Neural progenitor cell (in vitro differentiated cells): ENCODE results near the gene NUFIP1. TPM values are rescaled to one million over a fixed set of nuclear protein-coding genes. Genes with fewer than 3 reads are reported as not detected.

Experiments used
- DNase-seq: peaks from one replicate; pipeline ENCODE4 v3.0.0-alpha.2; 2016; ENCODE audit warnings: low spot score
- H2AFZ ChIP-seq: fragments of 200-600 bp; sonication (generic); replicated peaks from 2 replicates; pipeline ENCODE4 v1.6.1; 2016; ENCODE audit warnings: antibody characterized with exemption
- H3F3A ChIP-seq: fragments of 200-600 bp; sonication (generic); 2 replicates; pipeline ENCODE4 v1.6.1; 2016; ENCODE audit warnings: antibody characterized with exemption, low read depth
- H3K27ac ChIP-seq: fragments of 200-600 bp; sonication (generic); 2 replicates; pipeline ENCODE4 v1.5.1; 2016; ENCODE audit warnings: mild to moderate bottlenecking
- H3K27me3 ChIP-seq: fragments of 200-600 bp; sonication (generic); 2 replicates; pipeline ENCODE4 v1.6.1; 2016; ENCODE audit warnings: mild to moderate bottlenecking, moderate library complexity
- H3K36me3 ChIP-seq: fragments of 200-600 bp; sonication (generic); 2 replicates; pipeline ENCODE4 v1.5.1; 2016
- H3K4me1 ChIP-seq: fragments of 200-600 bp; sonication (generic); 2 replicates; pipeline ENCODE4 v1.6.1; 2016; ENCODE audit warnings: mixed run types
- H3K4me2 ChIP-seq: fragments of 200-600 bp; sonication (generic); 2 replicates; pipeline ENCODE4 v1.6.1; 2016
- H3K4me3 ChIP-seq: fragments of 200-600 bp; sonication (generic); 2 replicates; pipeline ENCODE4 v1.5.1; 2016
- H3K79me2 ChIP-seq: fragments of 200-600 bp; sonication (generic); 2 replicates; pipeline ENCODE4 v1.6.1; 2016; ENCODE audit warnings: low read depth
- H3K9ac ChIP-seq: fragments of 200-600 bp; sonication (generic); 2 replicates; pipeline ENCODE4 v1.6.1; 2016
- H3K9me3 ChIP-seq: fragments of 200-600 bp; sonication (generic); 2 replicates; pipeline ENCODE4 v1.5.1; 2016; ENCODE audit warnings: low read depth
- H4K20me1 ChIP-seq: fragments of 200-600 bp; sonication (generic); 2 replicates; pipeline ENCODE4 v1.6.1; 2016; ENCODE audit warnings: low read depth
- H3K27ac Mint-ChIP-seq: 3 replicates; pipeline ENCODE4 v1.8.0; 2021; ENCODE audit warnings: mixed read lengths
- H3K27me3 Mint-ChIP-seq: 2 replicates; pipeline ENCODE4 v1.8.0; 2022; ENCODE audit warnings: low read depth, mild to moderate bottlenecking, inconsistent platforms, moderate library complexity, mixed read lengths; ENCODE audit not compliant: insufficient read depth
- H3K36me3 Mint-ChIP-seq: 3 replicates; pipeline ENCODE4 v1.8.0; 2021; ENCODE audit warnings: mixed read lengths
- H3K4me1 Mint-ChIP-seq: 3 replicates; pipeline ENCODE4 v1.8.0; 2021; ENCODE audit warnings: mixed read lengths
- H3K4me3 Mint-ChIP-seq: 3 replicates; pipeline ENCODE4 v1.8.0; 2021; ENCODE audit warnings: mild to moderate bottlenecking, moderate library complexity, mixed read lengths
- H3K9me3 Mint-ChIP-seq: 3 replicates; pipeline ENCODE4 v1.8.0; 2020; ENCODE audit warnings: mixed read lengths
- CTCF ChIP-seq: fragments of 200-600 bp; sonication (generic); IDR thresholded peaks from 2 replicates; pipeline ENCODE4 v1.5.1; 2017; ENCODE audit warnings: antibody characterized with exemption, mild to moderate bottlenecking
- EZH2 ChIP-seq: fragments of 200-600 bp; sonication (generic); IDR thresholded peaks from 2 replicates; pipeline ENCODE4 v1.6.1; 2017; ENCODE audit warnings: antibody characterized with exemption, mild to moderate bottlenecking, moderate library complexity
- EZH2phosphoT487 ChIP-seq: fragments of 200-600 bp; sonication (generic); IDR thresholded peaks from 2 replicates; pipeline ENCODE4 v1.6.1; 2017; ENCODE audit warnings: antibody characterized with exemption
- total RNA-seq: library from RNA; depleted of rRNA; stranded (reverse); fragments of >200 nt; gene quantifications from 2 replicates; pipeline ENCODE4 v1.2.3, GENCODE V29; 2015; ENCODE audit warnings: low replicate concordance

Gene NUFIP1
- total RNA-seq, 1 donor from 2014 or later: 12.9 TPM

DNA sequence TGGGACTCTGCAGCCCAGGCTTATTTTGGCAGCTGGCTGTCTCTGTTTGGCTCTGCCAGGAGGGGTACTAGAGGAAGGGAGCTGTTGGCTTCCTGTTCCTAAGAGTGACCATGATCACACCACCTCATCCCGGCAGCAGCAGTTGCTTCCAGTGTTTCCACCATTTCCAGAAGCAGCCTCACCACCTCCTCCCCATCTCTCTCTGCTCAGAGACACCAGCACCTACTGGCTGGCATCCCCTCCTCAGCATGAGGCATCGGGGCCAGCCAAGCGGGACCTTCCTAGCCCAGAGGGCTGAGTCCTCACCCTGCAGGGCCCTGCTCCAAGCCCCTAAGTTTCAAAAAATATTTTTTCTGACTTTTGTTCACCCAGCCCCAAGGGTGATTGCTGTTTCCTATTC lies 59.0 kb downstream of the NUFIP1 start:
- Histone ChIP-seq H3K27ac (no peak overlapping the region), H4K20me1 (no peaks in the 10 kb centered on the region), H3K27me3 (no peaks in the 10 kb centered on the region), H3K4me1 (peaks cover 6% of the 10 kb centered on the region), H3F3A (no peaks in the 10 kb centered on the region), H3K9me3 (no peaks in the 10 kb centered on the region), H2AFZ (no peak overlapping the region), H3K9ac (no peak overlapping the region), H3K4me3 (no peak overlapping the region), H3K36me3 (no peaks in the 10 kb centered on the region), H3K4me2 (no peak overlapping the region), H3K79me2 (no peaks in the 10 kb centered on the region)
- Mint-ChIP-seq H3K27me3 (peaks cover 3% of the 10 kb centered on the region), H3K4me1 (peaks cover 23% of the 10 kb centered on the region), H3K4me3 (no peak overlapping the region), H3K9me3 (no peaks in the 10 kb centered on the region), H3K27ac (no peak overlapping the region), H3K36me3 (no peaks in the 10 kb centered on the region)
- no peak for DNase-seq
- TF ChIP-seq CTCF (no peak), EZH2 (no peak), EZH2phosphoT487 (no peak)

GRCh38 chr13:44929692-44930091 lies 59.6 kb downstream of the NUFIP1 start:
- Histone ChIP-seq H3K9me3 (no peaks in the 10 kb centered on the region), H3K4me2 (no peak overlapping the region), H3K4me3 (no peak overlapping the region), H3K9ac (no peak overlapping the region), H3F3A (no peaks in the 10 kb centered on the region), H3K27me3 (no peaks in the 10 kb centered on the region), H3K79me2 (no peaks in the 10 kb centered on the region), H4K20me1 (no peaks in the 10 kb centered on the region), H2AFZ (no peak overlapping the region), H3K27ac (no peak overlapping the region), H3K4me1 (peaks cover 9% of the 10 kb centered on the region), H3K36me3 (no peaks in the 10 kb centered on the region)
- H3K4me1 Mint-ChIP-seq: peaks cover 23% of the 10 kb centered on the region
- peaks cover 3% of the 10 kb centered on the region for H3K27me3 Mint-ChIP-seq
- no peak for DNase-seq
- H3K27ac Mint-ChIP-seq: peak overlapping the region; percentile 59
- H3K36me3 Mint-ChIP-seq: no peaks in the 10 kb centered on the region
- H3K4me3 Mint-ChIP-seq: no peak overlapping the region
- H3K9me3 Mint-ChIP-seq: no peaks in the 10 kb centered on the region
- no peak for TF ChIP-seq EZH2phosphoT487
- no peak for TF ChIP-seq EZH2
- TF ChIP-seq CTCF: no peak

- no peak for DNase-seq
- H3K36me3 ChIP-seq: no peaks in the 10 kb centered on the region
- Mint-ChIP-seq H3K4me1 (peaks cover 18% of the 10 kb centered on the region), H3K36me3 (no peaks in the 10 kb centered on the region), H3K4me3 (no peak overlapping the region), H3K9me3 (no peaks in the 10 kb centered on the region), H3K27ac (no peak overlapping the region), H3K27me3 (peaks cover 5% of the 10 kb centered on the region)
- H3K27me3 ChIP-seq: no peaks in the 10 kb centered on the region
- peaks cover 11% of the 10 kb centered on the region for H3K4me1 ChIP-seq
- TF ChIP-seq EZH2phosphoT487: no peak
- no peak for TF ChIP-seq CTCF
- no peak for TF ChIP-seq EZH2
- no peak overlapping the region for H3K27ac ChIP-seq
- H4K20me1 ChIP-seq: no peaks in the 10 kb centered on the region
- H2AFZ ChIP-seq: no peak overlapping the region
- no peak overlapping the region for H3K9ac ChIP-seq
- no peaks in the 10 kb centered on the region for H3F3A ChIP-seq
- H3K4me3 ChIP-seq: no peak overlapping the region
- H3K9me3 ChIP-seq: no peaks in the 10 kb centered on the region
- H3K79me2 ChIP-seq: no peaks in the 10 kb centered on the region
- H3K4me2 ChIP-seq: no peak overlapping the region
Measured at GRCh38 chr13:44927968-44928367, 61.3 kb downstream of the NUFIP1 start.
